Activated CD8-positive, alpha-beta memory T cell treated with anti-CD3 and anti-CD28 coated beads, Interleukin-2, amount 10 ng/mL, durations not matched to agents 7 days and 5 days (primary cell): ENCODE results near the gene MFSD2A. TPM values are rescaled to one million over a fixed set of nuclear protein-coding genes. Genes with fewer than 3 reads are reported as not detected.

Source experiments
- ATAC-seq: fragments of 150-1000 bp; cut with Tn5 transposase; one replicate; pipeline ENCODE4 v1.10.0; 2021; ENCODE audit warnings: moderate library complexity
- CTCF ChIA-PET: fragments of 350-600 bp; sonication (Branson Sonifier 250); formaldehyde crosslinking; loops from one replicate; lab custom pipeline; 2021; ENCODE audit warnings: antibody characterized with exemption; lab: Charles Lee
- DNase-seq: peaks from one replicate; pipeline ENCODE4 v3.0.0-alpha.2; 2020
- H3K27ac Mint-ChIP-seq: one replicate; pipeline ENCODE4 v1.8.0; 2021; ENCODE audit warnings: mild to moderate bottlenecking, mixed read lengths
- H3K27me3 Mint-ChIP-seq: one replicate; pipeline ENCODE4 v1.8.0; 2021; ENCODE audit warnings: mixed read lengths
- H3K36me3 Mint-ChIP-seq: one replicate; pipeline ENCODE4 v1.8.0; 2021; ENCODE audit warnings: mild to moderate bottlenecking, mixed read lengths
- H3K4me1 Mint-ChIP-seq: one replicate; pipeline ENCODE4 v1.8.0; 2021; ENCODE audit warnings: mixed read lengths
- H3K4me3 Mint-ChIP-seq: one replicate; pipeline ENCODE4 v1.8.0; 2021; ENCODE audit warnings: mild to moderate bottlenecking, moderate library complexity, mixed read lengths
- H3K9me3 Mint-ChIP-seq: one replicate; pipeline ENCODE4 v1.8.0; 2022; ENCODE audit warnings: low read depth, mixed read lengths
- total RNA-seq, 2 experiments: library from RNA; stranded (reverse); gene quantifications; one replicate each; pipeline ENCODE4 v1.2.3, GENCODE V29; 2021

Gene MFSD2A
- total RNA-seq, 2 experiments from 2014 or later = 2.9 to 7.0 TPM

DNA sequence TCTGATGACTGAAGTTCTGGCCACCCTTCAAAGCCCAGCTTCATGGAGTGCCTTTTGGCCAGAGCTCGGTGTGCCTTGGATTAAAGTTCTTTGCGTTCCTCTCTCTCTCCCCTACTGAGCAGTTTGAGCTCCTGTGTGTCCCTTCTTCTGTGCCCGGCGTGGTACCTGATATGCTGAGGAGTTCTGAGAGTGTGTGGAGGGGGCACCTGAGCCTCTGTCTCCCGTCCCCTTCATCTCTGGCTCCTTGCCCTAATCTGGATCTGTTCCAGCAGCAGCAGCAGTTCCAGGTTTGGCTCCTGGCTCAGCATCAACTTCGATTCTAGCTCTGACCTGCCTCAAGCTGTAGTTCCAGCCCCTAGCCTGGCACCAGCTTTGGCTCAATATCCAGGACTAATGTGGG, 28.1 kb upstream of the MFSD2A start:
- DNase-seq (no peak), ATAC-seq (no peak)
- H3K4me1 Mint-ChIP-seq = peaks cover 4% of the 10 kb centered on the region
- CTCF ChIA-PET = interaction anchor here (1.2 to 3.0 kb wide), 2 partner anchors 9 to 46 kb away, joined by 3 to 16 read pairs; no protein-coding TSS in a partner anchor
- no peak overlapping the region for H3K27ac Mint-ChIP-seq
- H3K9me3 Mint-ChIP-seq = no peaks in the 10 kb centered on the region
- H3K4me3 Mint-ChIP-seq = no peak overlapping the region
- no peaks in the 10 kb centered on the region for H3K36me3 Mint-ChIP-seq
- peaks cover 2% of the 10 kb centered on the region for H3K27me3 Mint-ChIP-seq

DNA sequence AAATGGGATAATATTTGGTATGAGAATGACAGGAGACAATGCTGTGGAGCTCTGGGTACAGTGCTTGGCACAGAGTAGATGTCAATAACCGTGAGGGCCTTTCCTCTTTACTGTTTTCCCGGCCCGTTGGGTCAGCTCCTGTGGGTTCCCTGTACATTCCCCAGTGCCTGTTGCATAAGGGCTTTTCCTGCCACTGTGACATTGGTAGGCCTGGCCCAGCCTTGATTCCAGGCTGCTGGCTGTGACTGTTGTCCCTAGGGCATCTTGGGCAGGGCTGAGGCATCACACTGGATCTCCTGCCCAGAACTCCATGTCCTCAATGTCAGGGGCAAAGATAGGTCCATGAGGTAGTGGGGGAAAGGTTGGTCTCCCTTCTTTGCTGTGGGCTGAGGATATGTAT, 27.4 kb upstream of the MFSD2A start:
- no peaks in the 10 kb centered on the region for H3K36me3 Mint-ChIP-seq

DNA sequence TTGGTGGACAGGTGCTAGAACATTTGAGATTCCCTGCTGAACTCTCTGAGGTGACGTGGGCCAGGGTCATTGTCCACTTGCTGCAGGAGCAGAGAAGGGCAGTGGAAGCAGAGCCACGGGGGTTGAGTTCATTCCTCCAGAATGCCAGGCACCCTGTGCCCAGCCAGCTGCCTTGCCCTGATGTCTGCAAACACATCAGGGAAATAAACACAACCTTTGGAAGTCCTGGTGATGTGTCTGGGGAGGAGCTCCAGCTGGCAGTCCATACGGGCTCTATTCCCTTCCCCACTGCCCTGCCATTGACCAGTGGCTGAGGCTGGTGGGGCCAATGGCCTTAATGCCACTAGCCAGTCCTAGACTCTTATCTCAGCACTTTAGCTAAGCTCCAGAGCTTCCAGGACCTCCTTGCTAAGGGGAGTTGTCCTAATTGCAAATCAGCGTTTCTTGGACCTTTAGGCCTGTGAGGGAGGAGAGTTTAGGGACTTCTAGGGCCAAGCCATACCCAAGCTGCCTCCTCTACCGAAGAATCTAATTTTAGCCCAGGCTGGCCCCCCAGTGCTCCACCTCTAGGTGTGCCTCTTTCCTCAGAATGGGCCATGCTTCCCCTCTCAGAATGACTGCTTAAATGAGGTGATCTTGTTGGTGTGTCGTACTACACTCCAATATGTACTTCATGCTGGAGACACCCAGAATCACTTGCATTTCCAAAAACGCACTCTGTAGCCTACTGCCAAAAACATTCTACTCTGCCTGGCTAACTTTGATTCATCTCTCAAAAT, 25.9 kb upstream of the MFSD2A start:
- DNase-seq (no peak), ATAC-seq (no peak)
- Mint-ChIP-seq H3K9me3 (no peaks in the 10 kb centered on the region), H3K4me1 (peaks cover 4% of the 10 kb centered on the region), H3K27me3 (peaks cover 2% of the 10 kb centered on the region), H3K4me3 (no peak overlapping the region), H3K27ac (no peak overlapping the region), H3K36me3 (no peaks in the 10 kb centered on the region)
- CTCF ChIA-PET = interaction anchor here (1.0 to 1.4 kb wide), 3 partner anchors 14 to 104 kb away, joined by 3 read pairs; no protein-coding TSS in a partner anchor

More for the DNA sequence above, 27.4 kb upstream of the MFSD2A start:
- CTCF ChIA-PET = interaction anchor here (1.0 to 1.2 kb wide), 2 partner anchors 8 to 10 kb away, joined by 3 read pairs; no protein-coding TSS in a partner anchor
- H3K27me3 Mint-ChIP-seq = peaks cover 2% of the 10 kb centered on the region
- no peak overlapping the region for H3K27ac Mint-ChIP-seq
- ATAC-seq (no peak), DNase-seq (no peak)
- no peaks in the 10 kb centered on the region for H3K9me3 Mint-ChIP-seq
- no peak overlapping the region for H3K4me3 Mint-ChIP-seq
- H3K4me1 Mint-ChIP-seq = peaks cover 4% of the 10 kb centered on the region

DNA sequence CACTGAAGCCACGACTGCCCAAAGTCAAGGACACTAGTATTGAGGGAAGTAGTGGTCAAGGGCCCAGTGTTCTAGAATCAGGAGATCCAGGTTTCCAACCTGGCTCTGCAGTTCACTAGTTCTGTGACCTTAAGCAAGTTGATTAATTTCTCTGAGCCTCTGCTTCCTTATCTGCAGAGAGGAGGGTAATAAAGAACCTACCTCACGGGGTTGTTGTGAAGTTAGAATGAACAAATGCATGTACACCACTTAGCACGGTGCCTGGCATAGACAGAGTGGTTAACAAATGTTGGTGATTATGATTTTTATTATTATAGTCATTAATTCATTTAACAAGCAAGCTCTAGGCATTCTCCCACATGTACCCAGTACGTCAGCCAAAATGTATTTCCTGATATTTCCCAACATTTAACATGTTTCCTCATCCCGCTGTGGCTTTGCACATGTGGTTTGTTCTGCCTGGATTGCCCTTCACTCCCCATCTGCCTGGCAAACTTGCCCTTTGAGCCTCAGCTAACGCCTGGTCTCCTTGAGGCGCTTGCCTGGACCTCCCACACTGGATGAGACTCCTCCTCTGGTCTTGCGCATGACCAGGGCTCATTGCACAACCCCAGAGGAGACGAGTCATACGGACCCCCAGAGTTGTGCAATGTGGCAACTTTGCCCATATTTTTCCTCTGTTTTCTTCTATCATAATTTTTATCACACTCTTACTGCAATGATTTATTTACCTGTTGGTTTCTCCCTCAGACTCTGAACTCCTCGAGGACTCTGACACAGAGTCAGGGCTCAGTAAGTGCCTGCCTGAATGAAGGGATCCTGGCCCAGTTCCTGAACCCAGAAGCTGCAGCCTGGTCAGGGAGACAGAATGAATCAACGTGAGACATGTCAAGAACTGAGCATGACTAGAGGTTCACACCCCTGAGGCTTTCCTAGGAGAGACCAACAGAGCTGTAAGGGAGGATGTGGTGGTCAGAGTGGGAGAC, 20.7 kb upstream of the MFSD2A start:
- CTCF ChIA-PET = interaction anchor here (1.0 to 1.4 kb wide), 3 partner anchors 14 to 39 kb away, joined by 3 to 7 read pairs (median 3); no protein-coding TSS in a partner anchor
- Mint-ChIP-seq H3K27ac (no peak overlapping the region), H3K36me3 (no peaks in the 10 kb centered on the region), H3K9me3 (no peaks in the 10 kb centered on the region), H3K4me3 (no peak overlapping the region), H3K27me3 (peaks cover 4% of the 10 kb centered on the region), H3K4me1 (peaks cover 2% of the 10 kb centered on the region)
- DNase-seq (no peak), ATAC-seq (no peak)

DNA sequence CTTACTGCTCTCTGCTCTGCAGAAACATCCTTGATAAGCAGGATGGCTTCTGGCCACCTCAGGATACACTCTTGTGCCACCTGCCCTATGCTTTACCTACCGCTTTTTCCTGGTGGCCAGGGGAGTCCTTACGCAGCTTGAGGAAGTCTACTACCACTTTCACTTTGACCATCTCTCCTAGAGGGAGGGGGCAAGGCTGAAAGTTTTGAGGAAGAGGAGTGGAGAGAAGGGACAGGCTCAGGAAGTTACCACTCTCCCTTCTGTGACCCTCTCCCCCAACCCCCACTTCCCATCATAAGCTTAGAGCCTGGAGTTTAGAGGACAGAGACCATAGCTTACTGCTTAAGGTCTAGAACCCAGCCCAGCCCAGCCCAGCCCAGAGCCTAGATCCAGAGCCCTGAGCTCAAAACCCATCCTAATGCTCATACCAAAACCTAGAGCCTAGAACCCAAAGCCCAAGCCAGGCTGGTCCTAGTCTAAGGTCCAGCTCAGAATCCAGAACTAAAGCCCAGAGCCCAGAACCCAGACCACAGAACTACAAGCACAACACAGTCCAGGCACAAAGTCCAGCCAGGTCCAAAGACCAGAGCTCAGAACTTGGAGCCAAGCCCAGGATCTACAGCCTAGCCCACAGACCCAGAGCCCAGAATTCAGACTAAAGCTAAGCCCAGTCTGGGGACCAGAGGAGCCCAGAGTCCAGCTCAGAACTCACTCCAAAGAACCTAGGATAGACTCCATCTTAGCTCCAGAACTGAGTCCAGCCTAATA, 18.0 kb upstream of the MFSD2A start:
- Mint-ChIP-seq H3K27me3 (peaks cover 2% of the 10 kb centered on the region), H3K4me3 (no peak overlapping the region), H3K4me1 (peaks cover 2% of the 10 kb centered on the region), H3K9me3 (no peaks in the 10 kb centered on the region), H3K27ac (no peak overlapping the region), H3K36me3 (no peaks in the 10 kb centered on the region)
- DNase-seq (no peak), ATAC-seq (no peak)
- CTCF ChIA-PET = interaction anchor here (1.4 kb wide), 2 partner anchors 17 to 279 kb away, joined by 3 to 4 read pairs; no protein-coding TSS in a partner anchor

DNA sequence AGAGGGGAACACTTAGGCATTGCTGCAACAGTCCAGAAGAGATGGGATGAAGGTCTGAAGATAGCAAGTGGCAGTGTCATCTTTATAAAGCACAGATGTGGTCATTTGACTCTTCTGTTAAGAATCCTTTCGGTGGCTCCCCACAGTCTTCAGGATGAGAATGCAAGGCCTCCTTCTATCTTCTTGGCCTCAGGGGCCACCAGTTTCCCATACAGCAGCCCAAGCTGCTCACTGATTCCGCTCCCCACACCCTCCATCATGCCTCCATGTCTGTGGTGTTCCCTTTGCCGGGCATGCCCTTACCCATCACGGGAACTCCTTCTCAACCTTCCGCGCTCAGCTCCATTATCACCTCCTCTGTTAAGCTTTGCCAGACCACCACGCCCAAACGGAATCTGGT, 16.1 kb upstream of the MFSD2A start:
- H3K4me1 Mint-ChIP-seq = peaks cover 2% of the 10 kb centered on the region
- no peak for ATAC-seq
- no peaks in the 10 kb centered on the region for H3K9me3 Mint-ChIP-seq
- H3K27me3 Mint-ChIP-seq = peaks cover 2% of the 10 kb centered on the region
- no peak overlapping the region for H3K27ac Mint-ChIP-seq
- CTCF ChIA-PET = interaction anchor here (1.3 to 2.0 kb wide), 2 partner anchors 35 to 103 kb away, joined by 3 to 7 read pairs; no protein-coding TSS in a partner anchor
- no peaks in the 10 kb centered on the region for H3K36me3 Mint-ChIP-seq
- no peak overlapping the region for H3K4me3 Mint-ChIP-seq
- DNase-seq = no peak

DNA sequence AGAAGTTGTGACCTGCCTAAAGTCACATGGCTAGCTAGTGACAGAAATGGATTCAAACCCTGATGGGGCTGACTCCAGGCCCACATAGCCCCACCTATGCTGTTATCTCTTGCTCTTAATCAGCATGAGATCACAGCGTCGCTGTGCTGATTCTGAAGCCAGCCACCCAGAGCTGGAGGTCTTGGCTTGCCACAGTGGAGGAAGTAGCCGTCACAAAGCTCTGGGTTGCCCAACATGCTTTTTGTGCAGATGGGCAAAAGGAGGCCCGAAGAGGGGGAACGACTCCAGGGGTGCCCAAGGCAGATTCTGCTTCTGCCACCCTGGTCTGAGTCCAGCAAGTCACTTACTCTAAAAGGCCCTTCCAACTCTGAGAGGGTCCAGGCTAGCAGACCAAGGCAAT, 14.7 kb upstream of the MFSD2A start:
- peaks cover 4% of the 10 kb centered on the region for H3K4me1 Mint-ChIP-seq
- ATAC-seq = no peak

DNA sequence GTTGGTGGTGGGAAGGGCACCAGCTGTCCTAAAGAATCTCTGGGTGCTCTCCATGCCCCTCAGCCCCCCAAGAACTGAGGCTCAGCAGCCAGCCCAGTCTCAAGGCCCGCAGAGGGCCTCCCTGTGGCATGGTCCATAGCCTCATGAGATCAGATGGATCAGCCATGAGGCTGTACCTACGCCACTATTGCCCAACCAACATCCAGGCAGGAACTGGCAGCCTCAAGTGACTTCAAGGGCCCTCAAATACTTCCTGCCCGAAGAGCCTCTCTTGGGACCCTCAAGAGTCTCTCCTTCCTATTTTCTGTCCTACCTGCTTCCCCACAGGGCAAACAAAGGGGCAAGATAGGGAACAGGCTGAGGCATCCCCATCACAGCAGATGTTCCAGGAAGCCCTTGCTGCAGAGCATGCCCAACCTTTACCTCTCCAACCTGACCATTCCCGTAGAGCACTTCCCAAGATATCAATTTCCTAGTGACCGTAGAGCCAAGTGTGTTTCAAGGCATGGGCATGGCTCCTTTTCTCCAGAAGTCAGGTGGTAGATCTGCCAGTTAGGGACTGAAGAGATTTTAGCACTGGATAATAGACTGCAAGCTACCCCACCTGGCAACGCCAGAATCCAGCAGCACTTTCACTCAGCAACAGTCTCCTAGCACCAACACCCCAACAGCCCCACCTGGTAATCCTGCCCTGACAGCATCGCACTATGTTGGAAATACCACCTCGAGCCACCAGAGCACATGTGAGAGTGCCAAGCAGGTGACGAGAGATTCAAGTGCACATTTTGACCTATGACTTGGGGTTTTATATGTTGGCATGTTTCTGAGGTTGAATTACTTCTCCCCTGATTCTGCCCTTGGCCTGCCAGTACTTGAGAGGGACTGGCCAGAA, 13.7 kb upstream of the MFSD2A start:
- Mint-ChIP-seq H3K36me3 (no peaks in the 10 kb centered on the region), H3K27ac (no peak overlapping the region), H3K4me3 (no peak overlapping the region), H3K27me3 (peaks cover 9% of the 10 kb centered on the region), H3K4me1 (peaks cover 10% of the 10 kb centered on the region), H3K9me3 (no peaks in the 10 kb centered on the region)
- DNase-seq = no peak
- no peak for ATAC-seq
- CTCF ChIA-PET = interaction anchor here (2.0 to 2.6 kb wide), 2 partner anchors 32 to 33 kb away, joined by 7 to 8 read pairs; no protein-coding TSS in a partner anchor

More for the DNA sequence above, 14.7 kb upstream of the MFSD2A start:
- CTCF ChIA-PET = interaction anchor here (1.3 to 2.0 kb wide), 2 partner anchors 34 to 104 kb away, joined by 3 to 7 read pairs; no protein-coding TSS in a partner anchor
- Mint-ChIP-seq H3K36me3 (no peaks in the 10 kb centered on the region), H3K4me3 (no peak overlapping the region), H3K27me3 (peaks cover 4% of the 10 kb centered on the region), H3K27ac (no peak overlapping the region), H3K9me3 (no peaks in the 10 kb centered on the region)
- DNase-seq = no peak

DNA sequence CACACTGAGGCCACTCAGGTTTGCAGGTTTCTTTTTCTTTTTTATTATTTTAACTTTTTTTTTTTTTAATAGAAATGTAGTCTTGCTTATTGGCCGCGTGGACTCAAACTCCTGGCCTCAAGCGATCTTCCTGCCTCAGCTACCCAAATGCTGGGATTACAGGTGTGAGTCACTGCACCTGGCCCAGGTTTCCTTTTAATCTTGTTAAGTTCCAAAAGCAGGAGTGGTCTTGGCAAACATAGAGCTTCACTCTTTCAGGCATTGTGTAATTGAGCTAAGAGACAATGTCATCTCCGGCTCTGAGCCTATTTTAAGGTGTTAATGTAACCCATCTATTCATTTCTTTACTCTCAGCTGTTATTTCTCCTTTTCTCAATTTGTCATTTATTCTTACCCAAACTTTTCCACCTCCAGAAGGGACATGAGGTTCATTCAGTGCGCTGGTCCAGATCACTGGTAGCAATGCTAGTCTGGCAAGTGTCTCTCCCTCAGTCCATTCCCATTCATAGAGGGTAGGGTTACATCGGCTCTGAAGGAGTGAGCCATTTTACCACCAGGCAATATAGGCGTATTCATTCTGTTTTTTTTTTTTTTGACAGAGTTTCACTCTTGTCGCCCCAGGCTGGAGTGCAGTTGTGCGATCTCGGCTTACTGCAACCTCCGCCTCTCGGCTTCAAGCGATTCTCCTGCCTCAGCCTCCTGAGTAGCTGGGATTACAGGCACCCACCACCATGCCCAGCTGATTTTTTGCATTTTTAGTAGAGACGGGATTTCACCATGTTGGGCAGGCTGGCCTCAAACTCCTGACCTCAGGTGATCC, 11.3 kb upstream of the MFSD2A start:
- H3K4me1 Mint-ChIP-seq = peaks cover 11% of the 10 kb centered on the region
- CTCF ChIA-PET = interaction anchor here (1.4 to 2.6 kb wide), 2 partner anchors 14 to 30 kb away, joined by 3 to 8 read pairs; no protein-coding TSS in a partner anchor
- H3K27ac Mint-ChIP-seq = no peak overlapping the region
- H3K4me3 Mint-ChIP-seq = no peak overlapping the region
- ATAC-seq (no peak), DNase-seq (no peak)
- peaks cover 9% of the 10 kb centered on the region for H3K27me3 Mint-ChIP-seq
- H3K36me3 Mint-ChIP-seq = no peaks in the 10 kb centered on the region
- H3K9me3 Mint-ChIP-seq = no peaks in the 10 kb centered on the region

DNA sequence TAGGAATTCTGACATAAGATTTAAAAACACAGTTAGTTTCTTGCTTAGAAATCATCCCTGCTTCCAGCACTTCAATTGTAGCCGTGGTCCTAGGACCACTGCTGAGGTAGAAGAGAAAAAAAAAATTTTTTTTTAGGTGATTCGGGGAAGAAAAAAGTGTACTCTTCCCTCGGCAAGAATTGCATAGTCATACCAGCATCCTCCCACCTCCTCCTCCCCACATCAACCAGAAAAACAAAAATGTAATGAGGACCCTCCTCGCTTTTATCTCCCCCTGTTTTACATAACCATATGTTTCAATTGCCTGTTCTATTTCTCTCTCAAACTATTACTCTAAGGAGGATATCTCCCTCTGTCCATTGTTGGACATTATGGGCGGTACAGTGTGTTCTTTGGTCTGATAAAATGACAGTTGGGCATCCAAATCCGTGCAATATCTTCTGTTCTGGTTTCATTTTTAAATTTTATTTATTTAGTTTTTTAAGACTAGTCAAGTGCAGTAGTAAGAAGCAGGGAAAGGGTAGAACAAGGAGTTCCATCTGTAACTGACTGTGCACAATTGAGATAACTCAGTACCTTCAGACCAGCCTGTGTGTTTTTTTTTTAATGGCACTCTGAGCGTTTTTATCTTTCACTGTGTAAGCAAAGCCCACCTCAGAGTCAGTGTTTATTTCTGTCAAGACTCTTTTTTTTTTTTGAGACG, 10.4 kb upstream of the MFSD2A start:
- DNase-seq = no peak
- Mint-ChIP-seq H3K9me3 (no peaks in the 10 kb centered on the region), H3K27ac (no peak overlapping the region), H3K27me3 (peaks cover 9% of the 10 kb centered on the region), H3K36me3 (no peaks in the 10 kb centered on the region), H3K4me3 (no peak overlapping the region), H3K4me1 (peaks cover 11% of the 10 kb centered on the region)
- no peak for ATAC-seq
- CTCF ChIA-PET = no interaction called here

DNA sequence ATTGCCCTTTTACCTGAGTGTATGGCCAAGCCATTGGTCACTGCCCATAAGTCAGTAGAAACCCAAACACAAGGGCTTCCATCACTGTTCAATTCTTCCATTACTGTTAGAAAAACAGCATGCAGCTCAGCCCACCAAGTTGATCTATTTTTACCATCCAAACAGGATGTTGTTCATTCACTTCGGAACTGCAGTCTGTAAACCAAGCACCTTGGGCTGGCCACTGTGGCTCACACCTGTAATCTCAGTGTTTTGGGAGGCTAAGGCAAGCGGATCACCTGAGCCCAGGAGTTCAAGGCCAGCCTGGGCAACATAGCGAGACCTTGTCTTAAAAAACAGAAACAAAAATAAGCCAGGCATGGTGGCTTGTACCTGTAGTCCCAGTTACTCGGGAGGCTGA, 8.7 kb upstream of the MFSD2A start:
- Mint-ChIP-seq H3K36me3 (no peaks in the 10 kb centered on the region), H3K27ac (no peak overlapping the region), H3K4me1 (peaks cover 11% of the 10 kb centered on the region), H3K27me3 (peaks cover 9% of the 10 kb centered on the region), H3K9me3 (no peaks in the 10 kb centered on the region), H3K4me3 (no peak overlapping the region)
- ATAC-seq = no peak
- DNase-seq = no peak
- CTCF ChIA-PET = interaction anchor here (1.1 kb wide), 1 partner anchor 27 kb away, joined by 4 read pairs; no protein-coding TSS in a partner anchor
